HG03196 (cell line): ENCODE data around the gene ZNF438.
"Not testable (repeated sequence)": the region's sequence is repeated elsewhere in the genome, so short reads cannot be mapped to it uniquely, and the experiment has no call there.

Experiments
- ATAC-seq: cut with Tn5 transposase; IDR thresholded peaks from one replicate; pipeline ENCODE4 v1.9.1; 2021; ENCODE audit not compliant: unreplicated experiment

Gene ZNF438

GRCh38 chr10:30962522-30962921, 69.1 kb downstream of the ZNF438 start:
- ATAC-seq = no peak

- ATAC-seq = no peak
These were observed 71.8 kb downstream of the ZNF438 start for GRCh38 chr10:30959836-30960210.

- ATAC-seq = not testable (repeated sequence)
These were observed 82.4 kb downstream of the ZNF438 start for GRCh38 chr10:30949218-30949617.

GRCh38 chr10:30944005-30944404, 87.7 kb downstream of the ZNF438 start:
- no peak for ATAC-seq

- ATAC-seq = no peak
These were observed 88.2 kb downstream of the ZNF438 start for GRCh38 chr10:30943451-30943850.

- ATAC-seq = no peak
These were observed 91.4 kb downstream of the ZNF438 start for GRCh38 chr10:30940256-30940655.

- ATAC-seq = no peak
These were observed 91.9 kb downstream of the ZNF438 start for GRCh38 chr10:30939643-30940251.

GRCh38 chr10:30935078-30935477, 96.6 kb downstream of the ZNF438 start:
- ATAC-seq = no peak

GRCh38 chr10:30931094-30931493, 100.6 kb downstream of the ZNF438 start:
- ATAC-seq = no peak

- ATAC-seq = no peak
These were observed 101.7 kb downstream of the ZNF438 start for GRCh38 chr10:30929901-30930520.

- ATAC-seq = not testable (repeated sequence)
These were observed 102.3 kb downstream of the ZNF438 start for GRCh38 chr10:30929311-30929729.

GRCh38 chr10:30928742-30929141, 102.9 kb downstream of the ZNF438 start:
- ATAC-seq = no peak

- ATAC-seq = no peak
These were observed 113.0 kb downstream of the ZNF438 start for GRCh38 chr10:30918651-30919050.

- no peak for ATAC-seq
These were observed 113.9 kb downstream of the ZNF438 start for GRCh38 chr10:30917789-30918188.

GRCh38 chr10:30917067-30917466, 114.6 kb downstream of the ZNF438 start:
- no peak for ATAC-seq

GRCh38 chr10:30915146-30915545, 116.5 kb downstream of the ZNF438 start:
- ATAC-seq = no peak

GRCh38 chr10:30911303-30911863, 120.3 kb downstream of the ZNF438 start:
- no peak for ATAC-seq

GRCh38 chr10:30903397-30904138, 128.1 kb downstream of the ZNF438 start:
- ATAC-seq = no peak

- no peak for ATAC-seq
These were observed 128.9 kb downstream of the ZNF438 start for GRCh38 chr10:30902621-30903396.

GRCh38 chr10:30901487-30901886, 130.2 kb downstream of the ZNF438 start:
- ATAC-seq = not testable (repeated sequence)

- no peak for ATAC-seq
These were observed 132.7 kb downstream of the ZNF438 start for GRCh38 chr10:30898964-30899363.
